Measurements from ENCODE around the gene INTS12.

The INTS12 gene

DNA sequence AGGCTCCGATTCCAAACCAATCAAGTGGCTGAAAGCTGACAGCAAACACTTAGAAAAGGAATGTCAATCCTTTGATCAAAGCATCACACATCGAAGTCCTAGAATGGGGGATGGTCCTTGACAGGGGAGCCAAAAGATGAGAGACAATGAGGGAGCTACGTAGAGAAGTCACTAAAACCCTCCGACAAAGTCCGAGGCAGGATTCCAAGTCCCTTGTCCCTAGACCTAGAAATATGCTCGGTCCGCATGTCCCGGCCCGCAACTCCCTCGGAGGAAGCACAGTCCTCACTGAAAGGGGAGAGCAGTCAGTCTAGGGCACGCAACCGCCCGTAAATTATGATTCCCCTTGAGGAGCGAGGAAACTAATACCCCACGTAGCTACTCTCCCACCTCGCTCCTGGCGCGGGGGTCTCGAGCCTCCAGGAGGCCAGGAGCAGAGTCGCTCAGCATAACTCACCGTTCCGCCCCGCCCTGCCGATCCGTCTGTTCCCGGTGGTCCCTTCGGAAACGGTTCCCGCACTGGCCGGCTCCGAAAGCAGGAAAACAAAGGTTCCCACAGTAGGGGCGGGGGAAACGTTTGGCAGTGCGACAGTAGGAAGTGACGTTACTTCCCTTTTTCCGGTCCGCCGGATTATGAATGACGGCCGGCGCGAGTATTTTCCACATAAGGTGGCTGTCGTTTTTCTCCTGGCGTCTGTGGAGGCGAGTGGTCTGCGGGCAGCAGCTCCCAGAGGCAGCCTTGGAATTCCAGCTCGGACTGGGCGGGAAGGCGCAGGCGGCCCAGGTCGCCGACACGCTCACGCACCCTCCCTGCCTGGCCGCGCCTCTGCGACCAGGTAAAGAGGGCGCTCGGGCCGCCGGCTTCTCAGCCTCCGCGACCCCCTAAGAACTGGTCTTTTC is at the start of gene INTS12, which contains the start of gene GSTCD (continued):
- peak; percentile 80 for TF ChIP-seq ZFP69B (tag by site-specific recombination; IDR thresholded peaks at IDR 0.05)
- peak; percentile 97 for TF ChIP-seq ZXDB (tag by site-specific recombination; IDR thresholded peaks at IDR 0.05)
- TF ChIP-seq SCRT2 (tag by site-specific recombination; IDR thresholded peaks at IDR 0.05), result no peak
- peak; percentile 99 for TF ChIP-seq ZNF501 (tag by site-specific recombination; IDR thresholded peaks at IDR 0.05)
- TF ChIP-seq ZNF777 (tag by site-specific recombination; IDR thresholded peaks at IDR 0.05; ENCODE audit: borderline replicate concordance), result peak; percentile 94
- 0 out of 2 replicates have a peak, but pooled peaks have one; percentile 73 for TF ChIP-seq ZNF302 (tag by site-specific recombination; IDR thresholded peaks at IDR 0.05; ENCODE audit: low read depth)
- TF ChIP-seq GLI4 (tag by site-specific recombination; IDR thresholded peaks at IDR 0.05), result peak; percentile 98
- TF ChIP-seq, protein P1, sequence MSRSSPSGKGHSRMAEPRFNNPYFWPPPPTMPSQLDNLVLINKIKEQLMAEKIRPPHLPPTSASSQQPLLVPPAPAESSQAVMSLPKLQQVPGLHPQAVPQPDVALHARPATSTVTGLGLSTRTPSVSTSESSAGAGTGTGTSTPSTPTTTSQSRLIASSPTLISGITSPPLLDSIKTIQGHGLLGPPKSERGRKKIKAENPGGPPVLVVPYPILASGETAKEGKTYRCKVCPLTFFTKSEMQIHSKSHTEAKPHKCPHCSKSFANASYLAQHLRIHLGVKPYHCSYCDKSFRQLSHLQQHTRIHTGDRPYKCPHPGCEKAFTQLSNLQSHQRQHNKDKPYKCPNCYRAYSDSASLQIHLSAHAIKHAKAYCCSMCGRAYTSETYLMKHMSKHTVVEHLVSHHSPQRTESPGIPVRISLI (tag by site-specific recombination; IDR thresholded peaks at IDR 0.05), result no peak

- ChIA-PET POLR2A (interaction anchor here (0.6 kb wide), 1 partner anchor 161 kb away, joined by 4 read pairs; no protein-coding TSS in a partner anchor), CTCF (interaction anchor here (1.1 kb wide), 1 partner anchor 14 kb away, joined by 5 read pairs; no protein-coding TSS in a partner anchor)
- no peaks in the 10 kb centered on the region for H3K9me3 ChIP-seq (ENCODE audit: control insufficient read depth, insufficient read depth, low read depth, low read length)
- H3K27ac ChIP-seq (ENCODE audit: extremely low read depth, low read depth, low read length), result no peak overlapping the region
- H3K4me1 ChIP-seq (ENCODE audit: control insufficient read depth, insufficient read depth, low read length), result no peaks in the 10 kb centered on the region
- no peak overlapping the region for H3K4me3 ChIP-seq (ENCODE audit: low read depth, low read length)
- TF ChIP-seq GLI2 (tag by site-specific recombination; IDR thresholded peaks at IDR 0.05; ENCODE audit: borderline replicate concordance, low read depth) (no peak), ZFP41 (tag by site-specific recombination; IDR thresholded peaks at IDR 0.05; ENCODE audit: borderline replicate concordance) (no peak), ZNF776 (tag by site-specific recombination; IDR thresholded peaks at IDR 0.05; ENCODE audit: borderline replicate concordance) (no peak), ZNF24 (tag by site-specific recombination; IDR thresholded peaks at IDR 0.05) (no peak), ZNF174 (tag by site-specific recombination; IDR thresholded peaks at IDR 0.05) (no peak), ZNF391 (tag by site-specific recombination; IDR thresholded peaks at IDR 0.05; ENCODE audit: borderline replicate concordance, low read depth) (no peak), MYNN (tag by site-specific recombination; IDR thresholded peaks at IDR 0.05; ENCODE audit: borderline replicate concordance) (no peak), PRDM1 (tag by site-specific recombination; IDR thresholded peaks at IDR 0.05) (no peak), ZNF654 (tag by site-specific recombination; IDR thresholded peaks at IDR 0.05; ENCODE audit: low read depth) (no peak), ZNF114 (tag by site-specific recombination; IDR thresholded peaks at IDR 0.05) (no peak), PRDM6 (tag by site-specific recombination; IDR thresholded peaks at IDR 0.05) (no peak), ZSCAN23 (tag by site-specific recombination; IDR thresholded peaks at IDR 0.05) (no peak), ZNF621 (tag by site-specific recombination; IDR thresholded peaks at IDR 0.05) (no peak), SALL2 (tag by site-specific recombination; IDR thresholded peaks at IDR 0.05; ENCODE audit: borderline replicate concordance) (no peak), ZNF560 (tag by site-specific recombination; IDR thresholded peaks at IDR 0.05; ENCODE audit: borderline replicate concordance) (no peak), ZNF341 (tag by site-specific recombination; IDR thresholded peaks at IDR 0.05; ENCODE audit: low read depth) (no peak)
- TF ChIP-seq, protein P2, sequence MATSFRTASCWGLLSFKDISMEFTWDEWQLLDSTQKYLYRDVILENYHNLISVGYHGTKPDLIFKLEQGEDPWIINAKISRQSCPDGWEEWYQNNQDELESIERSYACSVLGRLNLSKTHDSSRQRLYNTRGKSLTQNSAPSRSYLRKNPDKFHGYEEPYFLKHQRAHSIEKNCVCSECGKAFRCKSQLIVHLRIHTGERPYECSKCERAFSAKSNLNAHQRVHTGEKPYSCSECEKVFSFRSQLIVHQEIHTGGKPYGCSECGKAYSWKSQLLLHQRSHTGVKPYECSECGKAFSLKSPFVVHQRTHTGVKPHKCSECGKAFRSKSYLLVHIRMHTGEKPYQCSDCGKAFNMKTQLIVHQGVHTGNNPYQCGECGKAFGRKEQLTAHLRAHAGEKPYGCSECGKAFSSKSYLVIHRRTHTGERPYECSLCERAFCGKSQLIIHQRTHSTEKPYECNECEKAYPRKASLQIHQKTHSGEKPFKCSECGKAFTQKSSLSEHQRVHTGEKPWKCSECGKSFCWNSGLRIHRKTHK (tag by site-specific recombination; IDR thresholded peaks at IDR 0.05), result no peak
- TF ChIP-seq, protein P3, sequence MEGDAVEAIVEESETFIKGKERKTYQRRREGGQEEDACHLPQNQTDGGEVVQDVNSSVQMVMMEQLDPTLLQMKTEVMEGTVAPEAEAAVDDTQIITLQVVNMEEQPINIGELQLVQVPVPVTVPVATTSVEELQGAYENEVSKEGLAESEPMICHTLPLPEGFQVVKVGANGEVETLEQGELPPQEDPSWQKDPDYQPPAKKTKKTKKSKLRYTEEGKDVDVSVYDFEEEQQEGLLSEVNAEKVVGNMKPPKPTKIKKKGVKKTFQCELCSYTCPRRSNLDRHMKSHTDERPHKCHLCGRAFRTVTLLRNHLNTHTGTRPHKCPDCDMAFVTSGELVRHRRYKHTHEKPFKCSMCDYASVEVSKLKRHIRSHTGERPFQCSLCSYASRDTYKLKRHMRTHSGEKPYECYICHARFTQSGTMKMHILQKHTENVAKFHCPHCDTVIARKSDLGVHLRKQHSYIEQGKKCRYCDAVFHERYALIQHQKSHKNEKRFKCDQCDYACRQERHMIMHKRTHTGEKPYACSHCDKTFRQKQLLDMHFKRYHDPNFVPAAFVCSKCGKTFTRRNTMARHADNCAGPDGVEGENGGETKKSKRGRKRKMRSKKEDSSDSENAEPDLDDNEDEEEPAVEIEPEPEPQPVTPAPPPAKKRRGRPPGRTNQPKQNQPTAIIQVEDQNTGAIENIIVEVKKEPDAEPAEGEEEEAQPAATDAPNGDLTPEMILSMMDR (tag by site-specific recombination; IDR thresholded peaks at IDR 0.05), result no peak
- TF ChIP-seq, protein P4, sequence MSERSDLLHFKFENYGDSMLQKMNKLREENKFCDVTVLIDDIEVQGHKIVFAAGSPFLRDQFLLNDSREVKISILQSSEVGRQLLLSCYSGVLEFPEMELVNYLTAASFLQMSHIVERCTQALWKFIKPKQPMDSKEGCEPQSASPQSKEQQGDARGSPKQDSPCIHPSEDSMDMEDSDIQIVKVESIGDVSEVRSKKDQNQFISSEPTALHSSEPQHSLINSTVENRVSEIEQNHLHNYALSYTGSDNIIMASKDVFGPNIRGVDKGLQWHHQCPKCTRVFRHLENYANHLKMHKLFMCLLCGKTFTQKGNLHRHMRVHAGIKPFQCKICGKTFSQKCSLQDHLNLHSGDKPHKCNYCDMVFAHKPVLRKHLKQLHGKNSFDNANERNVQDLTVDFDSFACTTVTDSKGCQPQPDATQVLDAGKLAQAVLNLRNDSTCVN (tag by site-specific recombination; optimal IDR thresholded peaks at IDR 0.05), result no peak
- H3K36me3 ChIP-seq (ENCODE audit: control insufficient read depth in 2 of 2, insufficient read depth in 1 of 2, low read length in 2 of 2), result no peaks in the 10 kb centered on the region
Observed at GRCh38 chr4:105755375-105755774, 46.9 kb upstream of the INTS12 start.

Data from HEK293 (cell line).